ENCODE results near the gene PDCD2.

Gene PDCD2

DNA sequence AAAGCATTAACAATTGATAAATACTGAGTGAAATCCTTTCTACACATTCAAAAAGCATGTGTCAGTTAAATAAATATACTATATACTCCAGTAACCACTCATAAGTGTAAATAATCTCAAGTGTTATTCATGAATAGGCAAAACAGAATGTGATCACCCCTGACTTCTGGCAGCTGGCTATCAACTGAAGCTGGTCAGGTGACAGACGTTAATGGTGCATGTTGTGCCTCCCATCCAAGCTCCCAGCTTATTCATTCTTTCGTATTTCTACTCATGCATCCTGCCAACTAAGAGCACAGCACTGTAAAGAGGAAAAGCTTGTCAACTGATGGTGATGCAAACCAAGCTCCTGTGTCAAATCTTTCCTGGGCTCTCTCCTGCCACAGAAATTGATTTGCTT is 39.0 kb downstream of the PDCD2 start:
- H3K4me3 ChIP-seq (ENCODE audit: low read length), result no peak overlapping the region
- DNase-seq (ENCODE audit: low read depth), result no peak
- TF ChIP-seq, protein P1, sequence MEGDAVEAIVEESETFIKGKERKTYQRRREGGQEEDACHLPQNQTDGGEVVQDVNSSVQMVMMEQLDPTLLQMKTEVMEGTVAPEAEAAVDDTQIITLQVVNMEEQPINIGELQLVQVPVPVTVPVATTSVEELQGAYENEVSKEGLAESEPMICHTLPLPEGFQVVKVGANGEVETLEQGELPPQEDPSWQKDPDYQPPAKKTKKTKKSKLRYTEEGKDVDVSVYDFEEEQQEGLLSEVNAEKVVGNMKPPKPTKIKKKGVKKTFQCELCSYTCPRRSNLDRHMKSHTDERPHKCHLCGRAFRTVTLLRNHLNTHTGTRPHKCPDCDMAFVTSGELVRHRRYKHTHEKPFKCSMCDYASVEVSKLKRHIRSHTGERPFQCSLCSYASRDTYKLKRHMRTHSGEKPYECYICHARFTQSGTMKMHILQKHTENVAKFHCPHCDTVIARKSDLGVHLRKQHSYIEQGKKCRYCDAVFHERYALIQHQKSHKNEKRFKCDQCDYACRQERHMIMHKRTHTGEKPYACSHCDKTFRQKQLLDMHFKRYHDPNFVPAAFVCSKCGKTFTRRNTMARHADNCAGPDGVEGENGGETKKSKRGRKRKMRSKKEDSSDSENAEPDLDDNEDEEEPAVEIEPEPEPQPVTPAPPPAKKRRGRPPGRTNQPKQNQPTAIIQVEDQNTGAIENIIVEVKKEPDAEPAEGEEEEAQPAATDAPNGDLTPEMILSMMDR (conservative IDR thresholded peaks at IDR 0.05; ENCODE audit: low read depth, low read length), result no peak

DNA sequence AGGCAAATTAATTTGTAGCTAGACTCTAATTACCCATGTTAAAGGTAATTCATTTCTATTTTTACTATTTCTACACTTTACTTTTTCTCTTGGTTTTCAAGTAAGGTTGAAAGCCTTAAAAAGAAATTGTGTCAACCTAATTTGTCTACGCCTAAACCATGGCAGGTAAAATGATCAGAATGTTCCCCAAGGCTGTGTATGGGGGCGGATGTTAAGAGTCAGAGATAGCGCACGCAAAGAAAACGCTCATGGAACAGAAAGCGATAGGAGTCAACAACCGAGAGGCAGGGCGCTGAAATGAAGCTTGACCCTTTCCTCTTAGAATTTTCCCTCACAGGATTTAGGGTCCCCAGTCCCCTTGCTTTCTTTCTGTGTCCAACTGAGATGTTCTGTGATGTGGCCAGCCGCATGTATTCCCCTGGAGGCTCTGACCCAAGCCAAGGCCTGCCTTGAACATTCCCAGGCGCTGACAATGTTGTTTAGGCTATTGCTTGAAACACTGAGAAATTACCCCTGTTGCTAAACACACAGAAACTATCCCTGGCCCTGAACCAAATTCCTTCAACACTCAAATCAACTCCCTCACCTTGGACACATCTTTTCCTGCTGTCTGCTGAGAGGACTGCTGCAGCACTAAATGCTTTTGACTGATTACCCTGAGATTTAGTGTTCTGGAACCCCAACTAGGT is 42.3 kb downstream of the PDCD2 start:
- no peak for DNase-seq (ENCODE audit: low read depth)

DNA sequence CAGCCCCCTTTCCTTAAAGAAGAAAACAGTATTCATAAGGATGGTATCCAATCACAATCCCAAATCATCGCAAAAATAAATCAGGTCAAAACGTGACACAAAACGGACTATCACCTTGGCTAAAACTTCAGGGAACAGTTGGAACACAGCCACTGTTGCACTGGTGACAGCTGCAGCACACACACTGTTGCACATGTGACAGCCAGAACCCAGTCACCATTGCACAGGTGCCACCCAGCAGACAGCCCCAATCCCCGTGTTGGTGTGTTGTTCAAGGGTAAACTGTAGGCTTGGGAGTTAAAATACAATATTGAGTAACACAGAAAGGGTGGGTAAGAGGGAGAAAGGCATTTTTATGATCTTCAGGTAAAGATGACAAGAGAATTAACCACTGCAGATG is 47.1 kb downstream of the PDCD2 start:
- no peak overlapping the region for H3K4me3 ChIP-seq (ENCODE audit: low read length)
- TF ChIP-seq, protein P1 (conservative IDR thresholded peaks at IDR 0.05; ENCODE audit: low read depth, low read length), result no peak
- no peak for DNase-seq (ENCODE audit: low read depth)

More for the DNA sequence above, 42.3 kb downstream of the PDCD2 start:
- no peak overlapping the region for H3K4me3 ChIP-seq (ENCODE audit: low read length)
- TF ChIP-seq, protein P1 (conservative IDR thresholded peaks at IDR 0.05; ENCODE audit: low read depth, low read length), result no peak

DNA sequence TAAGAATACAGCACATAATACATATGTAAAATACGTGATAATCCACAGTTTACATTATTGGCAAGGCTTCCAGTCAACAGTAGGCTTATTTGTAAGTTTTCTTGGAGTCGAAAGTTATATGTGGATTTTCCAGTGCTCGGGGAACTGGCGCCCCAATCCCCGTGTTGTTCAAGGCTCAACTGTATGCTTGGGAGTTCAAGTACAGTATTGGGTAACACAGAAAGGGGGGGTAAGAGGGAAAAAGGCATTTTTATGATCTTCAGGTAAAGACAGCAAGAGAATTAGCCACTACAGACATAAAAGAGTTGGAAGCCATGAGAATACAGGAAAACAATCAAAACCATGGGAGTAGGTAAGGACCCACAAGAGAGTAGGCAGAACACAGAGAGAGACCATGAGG is 47.8 kb downstream of the PDCD2 start:
- H3K4me3 ChIP-seq (ENCODE audit: low read length), result no peak overlapping the region
- no peak for DNase-seq (ENCODE audit: low read depth)

DNA sequence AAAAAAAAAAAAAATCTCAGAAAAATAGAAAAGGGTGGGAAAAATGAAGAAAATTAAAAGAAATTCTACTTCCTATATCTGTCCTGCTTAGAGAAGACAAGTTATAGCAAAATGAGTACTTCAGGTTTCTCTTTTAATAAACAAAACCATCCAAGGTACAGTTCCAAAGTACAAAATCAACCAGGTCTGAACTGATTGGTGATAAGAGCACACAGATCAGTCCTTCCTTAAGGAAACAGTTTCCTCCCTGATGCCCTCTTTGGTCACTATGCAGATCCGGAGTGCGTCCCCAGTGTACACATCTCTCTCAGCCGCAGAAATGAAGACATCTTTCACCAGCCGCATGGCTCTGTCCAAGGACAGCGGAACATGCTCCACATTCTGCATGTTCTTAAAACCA is 49.4 kb downstream of the PDCD2 start:
- H3K4me3 ChIP-seq (ENCODE audit: low read length), result no peak overlapping the region
- DNase-seq (ENCODE audit: low read depth), result no peak
- TF ChIP-seq, protein P1 (conservative IDR thresholded peaks at IDR 0.05; ENCODE audit: low read depth, low read length), result no peak

More for the DNA sequence above, 47.8 kb downstream of the PDCD2 start:
- TF ChIP-seq, protein P1 (conservative IDR thresholded peaks at IDR 0.05; ENCODE audit: low read depth, low read length), result no peak

DNA sequence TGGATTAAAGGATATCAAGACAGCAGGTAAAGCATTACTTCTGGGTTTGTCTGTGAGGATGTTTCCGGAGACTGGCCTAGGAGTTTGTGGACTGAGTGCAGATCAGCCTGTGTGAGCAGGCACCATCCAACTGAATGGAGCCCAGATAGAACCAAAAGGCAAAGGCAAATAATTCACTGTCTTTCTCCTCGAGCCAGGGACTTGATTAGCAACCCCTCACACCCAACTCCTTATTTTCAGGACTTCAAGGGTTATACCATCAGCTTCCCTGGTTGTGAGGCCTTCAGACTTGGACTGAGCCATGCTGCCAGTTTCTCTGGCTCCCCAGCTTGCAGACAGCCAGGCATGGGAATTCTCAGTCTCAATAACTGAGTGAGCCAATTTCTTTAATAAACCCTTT is 50.6 kb downstream of the PDCD2 start:
- no peak overlapping the region for H3K4me3 ChIP-seq (ENCODE audit: low read length)
- TF ChIP-seq, protein P1 (conservative IDR thresholded peaks at IDR 0.05; ENCODE audit: low read depth, low read length), result no peak
- no peak for DNase-seq (ENCODE audit: low read depth)

DNA sequence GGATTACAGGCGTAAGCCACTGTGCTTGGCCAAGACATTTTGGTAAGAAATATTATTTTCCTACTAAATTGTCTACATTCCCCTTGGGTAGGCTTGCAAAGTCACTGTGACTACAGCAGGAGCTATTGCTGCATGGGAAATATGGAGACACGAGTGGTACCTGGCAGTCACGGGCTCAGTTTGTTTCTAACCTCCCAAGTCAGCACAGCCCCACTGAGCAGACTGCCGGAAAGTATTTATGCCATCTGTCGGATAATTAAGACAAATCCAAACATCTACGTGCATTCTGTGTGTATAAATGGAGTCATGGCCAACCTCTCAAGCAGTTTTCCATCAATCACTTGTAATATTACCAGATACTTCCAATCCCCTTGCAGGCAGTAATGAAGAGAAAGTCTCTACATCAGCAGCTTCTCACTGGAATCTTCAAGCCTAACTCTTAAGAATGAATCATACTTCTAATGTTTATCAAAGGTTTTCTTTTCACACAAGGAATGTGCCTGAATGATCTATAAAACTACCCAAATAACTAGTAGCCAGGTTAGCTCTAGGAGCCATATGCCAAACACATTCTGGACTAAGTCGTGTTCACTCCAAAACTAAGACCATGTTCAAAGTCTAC is 51.5 kb downstream of the PDCD2 start:
- TF ChIP-seq, protein P1 (conservative IDR thresholded peaks at IDR 0.05; ENCODE audit: low read depth, low read length), result no peak
- no peak overlapping the region for H3K4me3 ChIP-seq (ENCODE audit: low read length)
- no peak for DNase-seq (ENCODE audit: low read depth)

Measured in retinal pigment epithelial cell (primary cell).